ENCODE data around the gene IGFL2.
"Not testable (repeated sequence)": the region's sequence is repeated elsewhere in the genome, so short reads cannot be mapped to it uniquely, and the experiment has no call there.

The IGFL2 gene

GRCh38 chr19:46147166-46147740, 785 bp upstream of the IGFL2 start:
- H3K27me3 ChIP-seq = peaks cover 7% of the 10 kb centered on the region; the same call in 1 of the 2 replicates
- no peaks in the 10 kb centered on the region for H3K4me1 ChIP-seq
- no peak overlapping the region for H3K4me3 ChIP-seq (ENCODE audit: low read depth, low read length)
- no peak for DNase-seq
- H3K9me3 ChIP-seq = no peaks in the 10 kb centered on the region
- no peaks in the 10 kb centered on the region for H3K36me3 ChIP-seq
- TF ChIP-seq CTCF (IDR thresholded peaks at IDR 0.05; ENCODE audit: low read depth, low read length) = no peak

- H3K4me3 ChIP-seq (ENCODE audit: low read depth, low read length) = no peak overlapping the region
- no peak for TF ChIP-seq CTCF (IDR thresholded peaks at IDR 0.05; ENCODE audit: low read depth, low read length)
- H3K36me3 ChIP-seq = no peaks in the 10 kb centered on the region
- H3K27me3 ChIP-seq = peaks cover 23% of the 10 kb centered on the region
- H3K4me1 ChIP-seq = no peaks in the 10 kb centered on the region
- H3K9me3 ChIP-seq = no peaks in the 10 kb centered on the region
- DNase-seq = no peak
These were observed 2.6 kb downstream of the IGFL2 start for GRCh38 chr19:46150606-46151005.

GRCh38 chr19:46155237-46155636, 7.2 kb downstream of the IGFL2 start:
- no peak overlapping the region for H3K4me3 ChIP-seq (ENCODE audit: low read depth, low read length)
- DNase-seq = no peak
- no peak for TF ChIP-seq CTCF (IDR thresholded peaks at IDR 0.05; ENCODE audit: low read depth, low read length)
- H3K9me3 ChIP-seq = no peaks in the 10 kb centered on the region
- no peaks in the 10 kb centered on the region for H3K36me3 ChIP-seq
- peaks cover 37% of the 10 kb centered on the region for H3K27me3 ChIP-seq
- no peaks in the 10 kb centered on the region for H3K4me1 ChIP-seq

- DNase-seq = no peak
- H3K27me3 ChIP-seq = peaks cover 23% of the 10 kb centered on the region
- no peaks in the 10 kb centered on the region for H3K36me3 ChIP-seq
These were observed 11.6 kb downstream of the IGFL2 start for GRCh38 chr19:46159418-46160232.

GRCh38 chr19:46160233-46160775, 12.3 kb downstream of the IGFL2 start:
- Histone ChIP-seq H3K4me3 (ENCODE audit: low read depth, low read length) (no peak overlapping the region), H3K36me3 (no peaks in the 10 kb centered on the region), H3K9me3 (no peaks in the 10 kb centered on the region; the same call in 1 of the 2 replicates), H3K27me3 (peaks cover 16% of the 10 kb centered on the region), H3K4me1 (no peaks in the 10 kb centered on the region)
- DNase-seq = no peak
- TF ChIP-seq CTCF (IDR thresholded peaks at IDR 0.05; ENCODE audit: low read depth, low read length) = no peak

More at GRCh38 chr19:46159418-46160232, 11.6 kb downstream of the IGFL2 start:
- Histone ChIP-seq H3K9me3 (no peaks in the 10 kb centered on the region; the same call in 1 of the 2 replicates), H3K4me3 (ENCODE audit: low read depth, low read length) (no peak overlapping the region), H3K4me1 (no peaks in the 10 kb centered on the region)
- no peak for TF ChIP-seq CTCF (IDR thresholded peaks at IDR 0.05; ENCODE audit: low read depth, low read length)

GRCh38 chr19:46161642-46162257, 13.7 kb downstream of the IGFL2 start:
- not testable (repeated sequence) for H3K4me1 ChIP-seq; H3K36me3 ChIP-seq; H3K27me3 ChIP-seq; DNase-seq; H3K9me3 ChIP-seq; H3K4me3 ChIP-seq (ENCODE audit: low read depth, low read length)
